Measurements from ENCODE around the gene GJB1. TPM values are rescaled to one million over a fixed set of nuclear protein-coding genes. Genes with fewer than 3 reads are reported as not detected.

Gene GJB1
- not detected in 2 replicates for total RNA-seq

GRCh38 chrX:71222929-71223328 lies at the start of gene GJB1:
TSS of gene GJB1 (plus strand) at chrX:71223224. CDS start at chrX:71223708, 484 bp downstream.

DNA sequence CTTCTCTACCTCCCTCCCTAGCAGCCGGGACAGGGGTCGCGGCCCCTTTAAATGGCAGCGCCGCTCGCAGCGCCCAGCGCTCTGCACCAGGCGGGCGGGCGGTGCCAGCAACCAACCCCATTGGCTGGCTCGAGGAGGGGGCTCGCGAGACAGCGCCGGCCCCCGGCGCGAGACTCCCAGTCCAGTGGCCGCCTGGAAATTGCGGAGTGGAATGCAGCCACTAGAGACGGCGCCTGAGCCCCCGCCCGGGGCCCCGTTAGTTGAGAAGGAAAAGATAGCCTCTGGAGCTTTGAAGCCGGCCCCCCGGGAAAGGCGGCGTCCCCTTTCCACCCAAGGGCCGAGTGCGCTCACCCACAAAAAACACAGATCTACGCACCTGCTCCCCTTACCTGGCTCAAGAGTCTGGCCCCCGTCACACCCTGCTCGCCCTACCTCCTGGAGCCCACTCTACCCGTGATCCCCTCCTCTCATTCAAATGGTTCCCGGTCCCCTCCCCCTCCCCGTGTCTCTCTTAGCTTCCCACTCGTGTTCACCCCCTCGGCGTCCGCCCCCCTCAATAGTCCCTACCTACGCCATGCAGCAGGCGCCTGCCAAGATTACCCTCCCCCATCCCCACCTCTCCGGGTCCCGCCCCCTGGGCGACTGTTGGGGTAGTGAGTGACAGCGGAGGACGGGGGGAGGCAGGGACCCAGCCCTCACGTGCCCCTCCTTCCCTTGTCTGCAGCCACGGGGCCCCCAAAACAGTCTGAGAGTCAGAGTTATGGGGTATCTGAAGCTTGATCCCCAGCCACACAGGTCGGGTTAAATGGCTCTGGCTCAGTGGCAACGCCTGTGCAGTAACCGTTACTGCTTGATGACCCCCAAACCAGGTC lies 31.3 kb downstream of the GJB1 start, which contains the start of gene ZMYM3:
Gene ZMYM3, minus strand, starts transcription at position 49 of the 872 bp plus-strand sequence. CDS start 885 bp downstream, outside the sequence.

Other genes starting within 250 kb of the GJB1 start
- gene SNX12, start 154.9 kb upstream of the GJB1 start, total RNA-seq, result 49.6 and 51.0 TPM in 2 replicates
- gene FOXO4, start 127.4 kb upstream of the GJB1 start, total RNA-seq, result 3.9 and 6.2 TPM in 2 replicates
- gene CXorf65, start 116.5 kb upstream of the GJB1 start, total RNA-seq, result not detected in 2 replicates
- not detected in 2 replicates for gene IL2RG, start 111.6 kb upstream of the GJB1 start, total RNA-seq
- gene MED12, start 104.6 kb upstream of the GJB1 start, total RNA-seq, result 24.5 and 27.3 TPM in 2 replicates
- gene NLGN3, start 78.4 kb upstream of the GJB1 start, total RNA-seq, result 0.10 and 0.44 TPM in 2 replicates
- gene ZMYM3, start 30.9 kb downstream of the GJB1 start, total RNA-seq, result 11.9 and 17.7 TPM in 2 replicates
- gene NONO, start 60.4 kb downstream of the GJB1 start, total RNA-seq, result 220 and 236 TPM in 2 replicates
- gene ITGB1BP2, start 78.5 kb downstream of the GJB1 start, total RNA-seq, result 0.24 TPM in 1 of 2 replicates, not detected in the other
- 23.0 and 31.0 TPM in 2 replicates for gene TAF1, start 143.1 kb downstream of the GJB1 start, total RNA-seq

Data from cardiac ventricle fibroblast (primary cell).